ENCODE measurements around the gene CCSER1.

DNA sequence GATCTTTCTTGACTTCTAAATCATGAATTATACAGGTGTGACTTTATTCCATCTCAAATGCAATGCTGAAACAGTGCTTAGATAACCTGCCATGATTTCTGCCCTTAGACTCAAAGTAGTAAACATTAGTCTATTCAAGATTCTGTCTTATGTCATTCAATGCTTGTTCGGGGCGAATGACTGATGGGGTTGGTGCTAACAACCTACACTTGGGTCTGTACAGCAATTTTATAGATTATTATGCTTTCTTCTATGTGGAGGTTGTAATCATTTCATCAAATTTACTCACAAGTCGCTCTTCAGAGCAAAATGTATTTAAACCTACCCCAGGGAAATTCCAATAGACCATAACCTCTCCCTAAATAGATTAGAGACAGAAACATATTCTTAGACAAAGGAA is 1155.0 kb downstream of the CCSER1 start:
- TF ChIP-seq POLR2A (IDR thresholded peaks at IDR 0.05) (no peak), POLR2AphosphoS5 (IDR thresholded peaks at IDR 0.05) (no peak), CTCF (IDR thresholded peaks at IDR 0.05) (no peak), EP300 (IDR thresholded peaks at IDR 0.05) (no peak)

Data from upper lobe of left lung (tissue), 4 donors.